HepG2 (cell line): Measurements from ENCODE around the gene CCSER1. TPM values are rescaled to one million over a fixed set of nuclear protein-coding genes. Genes with fewer than 3 reads are reported as not detected.
A peak's percentile ranks its signal among the peaks of the same experiment; 100 is the strongest.

ENCODE experiments used
- ATAC-seq: fragments of 200-7000 bp; cut with Tn5 transposase; 3 replicates; pipeline ENCODE4 v1.9.1; 2020; ENCODE audit warnings: mild to moderate bottlenecking, moderate library complexity
- BruUV-seq: library from RNA; stranded (reverse); fragments of 400-500 nt; replicated peaks from 2 replicates; lab custom pipeline; 2021; lab: Mats Ljungman, UMichigan
- CTCF ChIA-PET: fragments of 300-600 bp; formaldehyde crosslinking; extraction: SDS; loops from one replicate; lab custom pipeline; 2021; ENCODE audit warnings: low total read pairs, inconsistent platforms, low intra/inter-chr PET ratio; lab: Yijun Ruan, JAX
- POLR2A ChIA-PET: fragments of 350-600 bp; sonication (Branson Sonifier 250); formaldehyde crosslinking; loops from one replicate; lab custom pipeline; 2020; ENCODE audit warnings: antibody characterized with exemption, inconsistent platforms; lab: Yijun Ruan, JAX
- DNase-seq: peaks from one replicate; pipeline ENCODE4 v3.0.0-alpha.2; 2015; ENCODE audit warnings: low spot score
- FAIRE-seq: peaks from 3 replicates; lab custom pipeline; 2011; peaks lifted over from hg19 to GRCh38; lab: Jason Lieb, UNC
- H2AFZ ChIP-seq: one replicate; pipeline ENCODE4 v1.6.1; 2011; ENCODE audit warnings: low read length, inconsistent platforms
- H3K27ac ChIP-seq: fragments of 300-600 bp; 3 replicates; pipeline ENCODE4 v1.8.0; 2011; ENCODE audit warnings: mixed run types, mild to moderate bottlenecking, mixed read lengths, low read length, inconsistent platforms; ENCODE audit not compliant: insufficient read depth; ENCODE audit errors: extremely low read length
- H3K27me3 ChIP-seq, 2 experiments: fragments of 200-600 bp in 1 of 2; 2 replicates in 1 of 2; 3 replicates in 1 of 2; pipeline versions ENCODE4 v1.6.0 to v1.8.0; 2011; ENCODE audit warnings: low read length in 2 of 2, mild to moderate bottlenecking in 2 of 2, moderate library complexity in 2 of 2, inconsistent platforms in 1 of 2; ENCODE audit not compliant: insufficient read depth in 2 of 2, control insufficient read depth in 1 of 2
- H3K36me3 ChIP-seq, 2 experiments: fragments of 200-600 bp in 1 of 2; replicated peaks in 1 of 2; 2 replicates in 1 of 2; 3 replicates in 1 of 2; pipeline versions ENCODE4 v1.5.1 to v1.8.0; 2011; ENCODE audit warnings: low read length in 2 of 2, inconsistent platforms in 1 of 2; ENCODE audit not compliant: insufficient read depth in 2 of 2, control insufficient read depth in 1 of 2
- H3K4me1 ChIP-seq: 2 replicates; pipeline ENCODE4 v1.5.1; 2012; ENCODE audit warnings: low read length, inconsistent platforms; ENCODE audit not compliant: insufficient read depth
- H3K4me2 ChIP-seq: 2 replicates; pipeline ENCODE4 v1.6.0; 2011; ENCODE audit warnings: low read depth, low read length, inconsistent platforms
- H3K4me3 ChIP-seq, 3 experiments: fragments of 200-600 bp in 1 of 3; sonication (generic), shearing (Covaris generic) in 1 of 3; replicated peaks in 1 of 3; 2 replicates each; pipeline ENCODE4 v1.5.1; 2011 to 2016; ENCODE audit warnings: low read length in 3 of 3, inconsistent platforms in 2 of 3, low read depth in 2 of 3, mild to moderate bottlenecking in 2 of 3, control low read depth in 1 of 3, mixed read lengths in 1 of 3; ENCODE audit not compliant: insufficient read depth in 1 of 3
- H3K79me2 ChIP-seq: one replicate; pipeline ENCODE4 v1.6.1; 2011; ENCODE audit warnings: low read length, inconsistent platforms; ENCODE audit not compliant: insufficient read depth
- H3K9ac ChIP-seq: 2 replicates; pipeline ENCODE4 v1.6.0; 2011; ENCODE audit warnings: mild to moderate bottlenecking, low read depth, low read length, inconsistent platforms; ENCODE audit not compliant: insufficient read depth
- H3K9me3 ChIP-seq: 2 replicates; pipeline ENCODE4 v1.5.1; 2012; ENCODE audit warnings: mild to moderate bottlenecking, low read length
- H4K20me1 ChIP-seq: 2 replicates; pipeline ENCODE4 v1.6.0; 2011; ENCODE audit warnings: inconsistent platforms, mild to moderate bottlenecking, low read length, moderate library complexity; ENCODE audit not compliant: insufficient read depth
- ATF3 ChIP-seq: sonication (generic); formaldehyde crosslinking; IDR thresholded peaks from 2 replicates; pipeline ENCODE4 v1.4.0; 2020; ENCODE audit warnings: missing genetic modification reagents
- CBX2 ChIP-seq, 2 experiments: fragments of 200-600 bp in 1 of 2; sonication (generic); formaldehyde crosslinking in 1 of 2; IDR thresholded peaks; 2 replicates each; pipeline versions ENCODE4 v1.7.0 to v1.8.1; 2018 to 2022; ENCODE audit warnings: low read depth in 2 of 2, low read length in 1 of 2, mild to moderate bottlenecking in 1 of 2, missing genetic modification reagents in 1 of 2
- CEBPB ChIP-seq: IDR thresholded peaks from 2 replicates; pipeline ENCODE4 v1.6.1; 2011; ENCODE audit warnings: low read depth, low read length, improper control_type of control experiment, borderline replicate concordance
- CEBPG ChIP-seq: IDR thresholded peaks from 2 replicates; pipeline ENCODE4 v1.6.1; 2016
- DPF2 ChIP-seq: sonication (generic); formaldehyde crosslinking; IDR thresholded peaks from 2 replicates; pipeline ENCODE4 v1.4.0; 2020; ENCODE audit warnings: mild to moderate bottlenecking, low read depth, missing genetic modification reagents, borderline replicate concordance
- HBP1 ChIP-seq: IDR thresholded peaks from 2 replicates; pipeline ENCODE4 v1.6.1; 2016; ENCODE audit warnings: low read depth, control low read depth
- HDAC2 ChIP-seq: sonication (generic); formaldehyde crosslinking; IDR thresholded peaks from 2 replicates; pipeline ENCODE4 v1.4.0; 2020; ENCODE audit warnings: missing genetic modification reagents
- TEF ChIP-seq: sonication (generic); formaldehyde crosslinking; IDR thresholded peaks from 2 replicates; pipeline ENCODE4 v1.5.0; 2020; ENCODE audit warnings: missing genetic modification reagents
- TP53 ChIP-seq: sonication (generic); formaldehyde crosslinking; conservative IDR thresholded peaks from 2 replicates; pipeline ENCODE4 v1.4.0; 2020; ENCODE audit warnings: missing genetic modification reagents
- ZBTB26 ChIP-seq: IDR thresholded peaks from 2 replicates; pipeline ENCODE4 v1.6.1; 2016; ENCODE audit warnings: missing compliant biosample characterization, missing genetic modification reagents, borderline replicate concordance
- ZNF121 ChIP-seq: sonication (generic); formaldehyde crosslinking; IDR thresholded peaks from 2 replicates; pipeline ENCODE4 v1.5.0; 2020; ENCODE audit warnings: mild to moderate bottlenecking, missing genetic modification reagents
- ZNF276 ChIP-seq: sonication (generic); formaldehyde crosslinking; IDR thresholded peaks from 2 replicates; pipeline ENCODE4 v1.4.0; 2020; ENCODE audit warnings: mild to moderate bottlenecking, low read depth, missing genetic modification reagents
- ZNF329 ChIP-seq: sonication (generic); formaldehyde crosslinking; IDR thresholded peaks from 2 replicates; pipeline ENCODE4 v1.9.0; 2021; ENCODE audit warnings: low read depth, mild to moderate bottlenecking, missing genetic modification reagents
- ZNF337 ChIP-seq: sonication (generic); formaldehyde crosslinking; IDR thresholded peaks from 2 replicates; pipeline ENCODE4 v1.5.1; 2020; ENCODE audit warnings: missing genetic modification reagents, low read depth, mild to moderate bottlenecking, borderline replicate concordance
- ZNF747 ChIP-seq: sonication (generic); formaldehyde crosslinking; IDR thresholded peaks from 2 replicates; pipeline ENCODE4 v1.8.1; 2023; ENCODE audit warnings: missing genetic modification reagents, mild to moderate bottlenecking, borderline replicate concordance
- ZNF75D ChIP-seq: sonication (generic); formaldehyde crosslinking; IDR thresholded peaks from 2 replicates; pipeline ENCODE4 v1.8.1; 2023; ENCODE audit warnings: missing genetic modification reagents, mild to moderate bottlenecking, borderline replicate concordance
- ZNF776 ChIP-seq: sonication (generic); formaldehyde crosslinking; IDR thresholded peaks from 2 replicates; pipeline ENCODE4 v1.4.0; 2020; ENCODE audit warnings: mild to moderate bottlenecking, missing genetic modification reagents
- in situ Hi-C: cut with HindIII; loops from 2 replicates; pipeline ENCODE4 v1.10.0; 2017; ENCODE audit warnings: low pct_unique_long_range_greater_than_20kb; ENCODE audit not compliant: extremely low pct_ligation_motif_present
- intact Hi-C: fragments of 100-400 bp; cut with micrococcal nuclease; formaldehyde crosslinking; loops from one replicate; pipeline ENCODE4 v1.10.0; 2022; ENCODE audit not compliant: unreplicated experiment
- polyA plus RNA-seq, 8 experiments: library from polyadenylated mRNA; depleted of rRNA in 3 of 8; stranded (reverse) in 7 of 8; unstranded in 1 of 8; fragments of >200 nt; fragmentation: Illumina TruSeq in 4 of 8; extraction: Trizol in 4 of 8; gene quantifications; 2 replicates each; pipeline versions ENCODE4 v1.2.1 to v1.2.3, GENCODE V29; 2011 to 2016; ENCODE audit warnings: low read depth in 4 of 8, missing spikeins in 1 of 8, mixed read lengths in 1 of 8; ENCODE audit not compliant: insufficient read depth in 1 of 8
- total RNA-seq, 5 experiments: library from RNA; depleted of rRNA; stranded (reverse); fragments of >200 nt; fragmentation: Illumina TruSeq; extraction: Trizol; gene quantifications; 2 replicates each; pipeline ENCODE4 v1.2.3, GENCODE V29; 2016; ENCODE audit warnings: low read depth in 1 of 5
- TF ChIP-seq, protein P1 (sequence below): sonication (generic); formaldehyde crosslinking; IDR thresholded peaks from 2 replicates; pipeline ENCODE4 v1.4.0; 2020; ENCODE audit warnings: missing genetic modification reagents

The CCSER1 gene
- total and polyA plus RNA-seq, 2 of the 13 experiments (the other 11 are each of a cell fraction or from before 2014, with no cell fraction given), result not detected

DNA sequence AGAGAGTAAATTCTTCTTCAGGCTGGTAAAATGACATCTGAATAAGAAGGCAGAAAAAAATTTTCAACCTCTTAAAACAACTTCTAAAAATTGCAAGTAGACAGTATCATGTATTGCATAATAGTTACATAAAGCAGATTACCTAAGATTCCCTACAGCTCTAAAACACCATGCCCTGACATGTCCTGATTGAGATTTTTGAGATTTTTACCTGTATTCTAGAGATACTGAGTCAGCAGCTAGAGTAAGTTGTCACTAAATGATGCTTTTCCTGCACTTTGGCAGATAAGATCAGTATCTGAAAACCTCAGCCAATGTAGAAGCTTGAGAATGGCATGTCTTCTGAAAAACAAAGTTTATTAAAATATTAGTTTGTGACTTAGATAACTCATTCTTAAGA is 713.6 kb downstream of the CCSER1 start:
- H4K20me1 ChIP-seq, result no peaks in the 10 kb centered on the region
- H3K36me3 ChIP-seq, result no peaks in the 10 kb centered on the region
- intact Hi-C loops (no loop called here), in situ Hi-C loops (no loop called here)
- ChIA-PET POLR2A (no interaction called here), CTCF (no interaction called here)
- H3K79me2 ChIP-seq, result no peaks in the 10 kb centered on the region
- no peaks in the 10 kb centered on the region for H3K9me3 ChIP-seq
- no peak overlapping the region for H3K4me2 ChIP-seq
- DNase-seq, result no peak
- FAIRE-seq, result no peak
- H2AFZ ChIP-seq, result no peak overlapping the region
- no peaks in the 10 kb centered on the region for H3K27me3 ChIP-seq
- peaks cover 16% of the 10 kb centered on the region for H3K4me1 ChIP-seq
- H3K4me3 ChIP-seq, result no peak overlapping the region
- no peak overlapping the region for H3K9ac ChIP-seq
- no TSS peak for BruUV-seq
- H3K27ac ChIP-seq, result no peak overlapping the region
- ATAC-seq, result no peak
- no peak for TF ChIP-seq HDAC2 (CRISPR knock-in tag)
- no peak for TF ChIP-seq CBX2 (IDR thresholded peaks at IDR 0.05; ENCODE audit: low read depth, low read length)
- no peak for TF ChIP-seq CBX2 (CRISPR knock-in tag; IDR thresholded peaks at IDR 0.05; ENCODE audit: low read depth)
- peak; percentile 50 for TF ChIP-seq CEBPG (CRISPR knock-in tag)
- TF ChIP-seq ZNF747 (CRISPR knock-in tag), result no peak
- TF ChIP-seq CEBPB, result peak; percentile 71; the same call in 1 of the 2 replicates
- no peak for TF ChIP-seq HBP1 (CRISPR knock-in tag)
- TF ChIP-seq ZBTB26 (CRISPR knock-in tag), result no peak
- TF ChIP-seq ZNF329 (CRISPR knock-in tag), result no peak
- TF ChIP-seq ZNF276, result no peak
- no peak for TF ChIP-seq ZNF776
- no peak for TF ChIP-seq ATF3 (CRISPR knock-in tag)
- TF ChIP-seq TEF (CRISPR knock-in tag), result peak; percentile 85
- peak; percentile 70; the same call in 1 of the 2 replicates for TF ChIP-seq TP53 (CRISPR knock-in tag)
- TF ChIP-seq ZNF121 (CRISPR knock-in tag), result no peak
- no peak for TF ChIP-seq ZNF75D
- TF ChIP-seq, protein P1, sequence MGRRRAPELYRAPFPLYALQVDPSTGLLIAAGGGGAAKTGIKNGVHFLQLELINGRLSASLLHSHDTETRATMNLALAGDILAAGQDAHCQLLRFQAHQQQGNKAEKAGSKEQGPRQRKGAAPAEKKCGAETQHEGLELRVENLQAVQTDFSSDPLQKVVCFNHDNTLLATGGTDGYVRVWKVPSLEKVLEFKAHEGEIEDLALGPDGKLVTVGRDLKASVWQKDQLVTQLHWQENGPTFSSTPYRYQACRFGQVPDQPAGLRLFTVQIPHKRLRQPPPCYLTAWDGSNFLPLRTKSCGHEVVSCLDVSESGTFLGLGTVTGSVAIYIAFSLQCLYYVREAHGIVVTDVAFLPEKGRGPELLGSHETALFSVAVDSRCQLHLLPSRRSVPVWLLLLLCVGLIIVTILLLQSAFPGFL (CRISPR knock-in tag), result no peak
- TF ChIP-seq DPF2 (CRISPR knock-in tag), result no peak
- TF ChIP-seq ZNF337 (CRISPR knock-in tag), result no peak
